ENCODE data around the gene TMEM51. TPM values are rescaled to one million over a fixed set of nuclear protein-coding genes. Genes with fewer than 3 reads are reported as not detected.

The TMEM51 gene
- polyA plus RNA-seq (2013, experiment 1 of 2): 3.1 TPM
- 3.1 TPM for polyA plus RNA-seq (2013, experiment 2 of 2)

GRCh38 chr1:15153184-15153841 lies at the start of gene TMEM51:
Gene TMEM51 (plus strand): TSS chr1:15153747. CDS start chr1:15215088, 61,341 bp downstream.
- H2AK5ac ChIP-seq (ENCODE audit: low read length): no peak within 1 kb of the TSS
- H3K79me2 ChIP-seq (ENCODE audit: control insufficient read depth, insufficient read depth, low read length): no peaks in the 10 kb centered on the region
- H3K36me3 ChIP-seq (ENCODE audit: control insufficient read depth, insufficient read depth, low read length): no peaks in the 10 kb centered on the region
- peak; percentile 90 for DNase-seq
- H3K23ac ChIP-seq (ENCODE audit: low read length): peak within 1 kb of the TSS; percentile 68
- no CpG with 5 or more reads among the region's 56 CpGs for WGBS (ENCODE audit: extremely low coverage, insufficient coverage, low lambda C conversion rate)
- peak within 1 kb of the TSS; percentile 68 for H3K9ac ChIP-seq (ENCODE audit: low read length)
- H2BK120ac ChIP-seq (ENCODE audit: low read depth, low read length): no peak within 1 kb of the TSS
- H3K18ac ChIP-seq (ENCODE audit: low read length): peak within 1 kb of the TSS; percentile 55
- H3K4ac ChIP-seq (ENCODE audit: low read depth, low read length): no peak within 1 kb of the TSS
- no peak within 1 kb of the TSS for H4K8ac ChIP-seq (ENCODE audit: low read depth, low read length)
- no peak within 1 kb of the TSS for H3K27ac ChIP-seq (ENCODE audit: low read depth, low read length)
- H3K56ac ChIP-seq (ENCODE audit: low read length): peak within 1 kb of the TSS; percentile 87
- H3K4me1 ChIP-seq (ENCODE audit: control insufficient read depth, low read depth, low read length): no peaks in the 10 kb centered on the region
- H3K27me3 ChIP-seq (ENCODE audit: insufficient read depth, low read length, poor library complexity): no peaks in the 10 kb centered on the region
- peak within 1 kb of the TSS; percentile 86 for H3K4me2 ChIP-seq (ENCODE audit: low read length)
- no peak within 1 kb of the TSS for H2BK15ac ChIP-seq (replicated peaks; ENCODE audit: low read depth)
- no peak within 1 kb of the TSS for H4K5ac ChIP-seq (ENCODE audit: low read length)
- H3K4me3 ChIP-seq (ENCODE audit: low read length): peak within 1 kb of the TSS; percentile 53
- H2BK5ac ChIP-seq (ENCODE audit: low read length): no peak within 1 kb of the TSS
- H3K79me1 ChIP-seq (ENCODE audit: low read length): peaks cover 2% of the 10 kb centered on the region

- Histone ChIP-seq H3K18ac (ENCODE audit: low read length) (no peak overlapping the region), H2BK15ac (replicated peaks; ENCODE audit: low read depth) (no peak overlapping the region), H2BK5ac (ENCODE audit: low read length) (no peak overlapping the region), H3K79me1 (ENCODE audit: low read length) (no peaks in the 10 kb centered on the region), H3K4me2 (ENCODE audit: low read length) (no peak overlapping the region), H3K9ac (ENCODE audit: low read length) (no peak overlapping the region), H2AK5ac (ENCODE audit: low read length) (no peak overlapping the region), H3K27me3 (ENCODE audit: insufficient read depth, low read length, poor library complexity) (no peaks in the 10 kb centered on the region), H4K8ac (ENCODE audit: low read depth, low read length) (no peak overlapping the region), H3K4me1 (ENCODE audit: control insufficient read depth, low read depth, low read length) (no peaks in the 10 kb centered on the region), H3K56ac (ENCODE audit: low read length) (no peak overlapping the region), H3K23ac (ENCODE audit: low read length) (no peak overlapping the region), H3K4me3 (ENCODE audit: low read length) (no peak overlapping the region), H4K5ac (ENCODE audit: low read length) (no peak overlapping the region), H3K4ac (ENCODE audit: low read depth, low read length) (no peak overlapping the region), H3K27ac (ENCODE audit: low read depth, low read length) (no peak overlapping the region), H2BK120ac (ENCODE audit: low read depth, low read length) (no peak overlapping the region), H3K79me2 (ENCODE audit: control insufficient read depth, insufficient read depth, low read length) (no peaks in the 10 kb centered on the region), H3K36me3 (ENCODE audit: control insufficient read depth, insufficient read depth, low read length) (no peaks in the 10 kb centered on the region)
- WGBS (ENCODE audit: extremely low coverage, insufficient coverage, low lambda C conversion rate): no CpG with 5 or more reads among the region's 10 CpGs
- DNase-seq: no peak
Observed at GRCh38 chr1:15103906-15104305, 49.6 kb upstream of the TMEM51 start.

- Histone ChIP-seq H3K18ac (ENCODE audit: low read length) (no peak overlapping the region), H3K36me3 (ENCODE audit: control insufficient read depth, insufficient read depth, low read length) (no peaks in the 10 kb centered on the region), H3K4me1 (ENCODE audit: control insufficient read depth, low read depth, low read length) (no peaks in the 10 kb centered on the region), H2BK15ac (replicated peaks; ENCODE audit: low read depth) (no peak overlapping the region), H3K56ac (ENCODE audit: low read length) (no peak overlapping the region), H3K4me3 (ENCODE audit: low read length) (no peak overlapping the region), H3K27ac (ENCODE audit: low read depth, low read length) (no peak overlapping the region), H3K4me2 (ENCODE audit: low read length) (no peak overlapping the region), H2AK5ac (ENCODE audit: low read length) (no peak overlapping the region), H2BK120ac (ENCODE audit: low read depth, low read length) (no peak overlapping the region), H3K79me2 (ENCODE audit: control insufficient read depth, insufficient read depth, low read length) (no peaks in the 10 kb centered on the region), H4K8ac (ENCODE audit: low read depth, low read length) (no peak overlapping the region), H3K27me3 (ENCODE audit: insufficient read depth, low read length, poor library complexity) (no peaks in the 10 kb centered on the region), H2BK5ac (ENCODE audit: low read length) (no peak overlapping the region), H3K23ac (ENCODE audit: low read length) (no peak overlapping the region), H3K79me1 (ENCODE audit: low read length) (no peaks in the 10 kb centered on the region), H4K5ac (ENCODE audit: low read length) (no peak overlapping the region), H3K9ac (ENCODE audit: low read length) (no peak overlapping the region), H3K4ac (ENCODE audit: low read depth, low read length) (no peak overlapping the region)
- no peak for DNase-seq
Observed at GRCh38 chr1:15104768-15105167, 48.8 kb upstream of the TMEM51 start.

- no peak overlapping the region for H2BK120ac ChIP-seq (ENCODE audit: low read depth, low read length)
- no peak for DNase-seq
- no peak overlapping the region for H3K56ac ChIP-seq (ENCODE audit: low read length)
- no peak overlapping the region for H3K4me3 ChIP-seq (ENCODE audit: low read length)
- H2BK5ac ChIP-seq (ENCODE audit: low read length): no peak overlapping the region
- H4K5ac ChIP-seq (ENCODE audit: low read length): no peak overlapping the region
- H3K9ac ChIP-seq (ENCODE audit: low read length): no peak overlapping the region
- no peak overlapping the region for H3K18ac ChIP-seq (ENCODE audit: low read length)
- no peak overlapping the region for H3K27ac ChIP-seq (ENCODE audit: low read depth, low read length)
- no peak overlapping the region for H3K23ac ChIP-seq (ENCODE audit: low read length)
- WGBS (ENCODE audit: extremely low coverage, insufficient coverage, low lambda C conversion rate): no CpG with 5 or more reads among the region's 7 CpGs
- H3K4ac ChIP-seq (ENCODE audit: low read depth, low read length): no peak overlapping the region
- no peaks in the 10 kb centered on the region for H3K79me2 ChIP-seq (ENCODE audit: control insufficient read depth, insufficient read depth, low read length)
- no peak overlapping the region for H2BK15ac ChIP-seq (replicated peaks; ENCODE audit: low read depth)
- H3K4me1 ChIP-seq (ENCODE audit: control insufficient read depth, low read depth, low read length): no peaks in the 10 kb centered on the region
- no peak overlapping the region for H2AK5ac ChIP-seq (ENCODE audit: low read length)
- no peaks in the 10 kb centered on the region for H3K27me3 ChIP-seq (ENCODE audit: insufficient read depth, low read length, poor library complexity)
- H4K8ac ChIP-seq (ENCODE audit: low read depth, low read length): no peak overlapping the region
- H3K4me2 ChIP-seq (ENCODE audit: low read length): no peak overlapping the region
- H3K79me1 ChIP-seq (ENCODE audit: low read length): no peaks in the 10 kb centered on the region
- no peaks in the 10 kb centered on the region for H3K36me3 ChIP-seq (ENCODE audit: control insufficient read depth, insufficient read depth, low read length)
Observed at GRCh38 chr1:15106608-15107007, 46.9 kb upstream of the TMEM51 start.

GRCh38 chr1:15107058-15107687 lies 46.4 kb upstream of the TMEM51 start:
- Histone ChIP-seq H4K8ac (ENCODE audit: low read depth, low read length) (no peak overlapping the region), H3K4me3 (ENCODE audit: low read length) (no peak overlapping the region), H2BK5ac (ENCODE audit: low read length) (no peak overlapping the region), H3K4ac (ENCODE audit: low read depth, low read length) (no peak overlapping the region), H3K9ac (ENCODE audit: low read length) (no peak overlapping the region), H3K79me2 (ENCODE audit: control insufficient read depth, insufficient read depth, low read length) (no peaks in the 10 kb centered on the region), H3K4me2 (ENCODE audit: low read length) (no peak overlapping the region), H2AK5ac (ENCODE audit: low read length) (no peak overlapping the region), H3K79me1 (ENCODE audit: low read length) (no peaks in the 10 kb centered on the region), H3K27me3 (ENCODE audit: insufficient read depth, low read length, poor library complexity) (no peaks in the 10 kb centered on the region), H3K18ac (ENCODE audit: low read length) (no peak overlapping the region), H3K23ac (ENCODE audit: low read length) (no peak overlapping the region), H2BK15ac (replicated peaks; ENCODE audit: low read depth) (no peak overlapping the region), H3K36me3 (ENCODE audit: control insufficient read depth, insufficient read depth, low read length) (no peaks in the 10 kb centered on the region), H2BK120ac (ENCODE audit: low read depth, low read length) (no peak overlapping the region), H3K56ac (ENCODE audit: low read length) (no peak overlapping the region), H3K4me1 (ENCODE audit: control insufficient read depth, low read depth, low read length) (no peaks in the 10 kb centered on the region), H4K5ac (ENCODE audit: low read length) (no peak overlapping the region), H3K27ac (ENCODE audit: low read depth, low read length) (no peak overlapping the region)
- no CpG with 5 or more reads among the region's 1 CpG for WGBS (ENCODE audit: extremely low coverage, insufficient coverage, low lambda C conversion rate)
- DNase-seq: no peak

GRCh38 chr1:15107911-15108310 lies 45.6 kb upstream of the TMEM51 start:
- Histone ChIP-seq H3K4me2 (ENCODE audit: low read length) (no peak overlapping the region), H3K36me3 (ENCODE audit: control insufficient read depth, insufficient read depth, low read length) (no peaks in the 10 kb centered on the region), H3K18ac (ENCODE audit: low read length) (no peak overlapping the region), H3K4me3 (ENCODE audit: low read length) (no peak overlapping the region), H3K9ac (ENCODE audit: low read length) (no peak overlapping the region), H3K79me1 (ENCODE audit: low read length) (no peaks in the 10 kb centered on the region), H4K8ac (ENCODE audit: low read depth, low read length) (no peak overlapping the region), H3K27ac (ENCODE audit: low read depth, low read length) (no peak overlapping the region), H4K5ac (ENCODE audit: low read length) (no peak overlapping the region), H3K4ac (ENCODE audit: low read depth, low read length) (no peak overlapping the region), H2BK15ac (replicated peaks; ENCODE audit: low read depth) (no peak overlapping the region), H2BK5ac (ENCODE audit: low read length) (no peak overlapping the region), H3K79me2 (ENCODE audit: control insufficient read depth, insufficient read depth, low read length) (no peaks in the 10 kb centered on the region), H2BK120ac (ENCODE audit: low read depth, low read length) (no peak overlapping the region), H2AK5ac (ENCODE audit: low read length) (no peak overlapping the region), H3K27me3 (ENCODE audit: insufficient read depth, low read length, poor library complexity) (no peaks in the 10 kb centered on the region), H3K4me1 (ENCODE audit: control insufficient read depth, low read depth, low read length) (no peaks in the 10 kb centered on the region), H3K23ac (ENCODE audit: low read length) (no peak overlapping the region), H3K56ac (ENCODE audit: low read length) (no peak overlapping the region)
- no peak for DNase-seq
- WGBS (ENCODE audit: extremely low coverage, insufficient coverage, low lambda C conversion rate): no CpG with 5 or more reads among the region's 4 CpGs

Measured in mesendoderm (in vitro differentiated cells).